Esophagus squamous epithelium (tissue), 5 donors: Measurements from ENCODE around the gene APOBEC3H. TPM values are rescaled to one million over a fixed set of nuclear protein-coding genes. Genes with fewer than 3 reads are reported as not detected.

ENCODE experiments used
- DNase-seq: peaks from one replicate; lab custom pipeline; 2025; lab: John Stamatoyannopoulos, UW
- H3K27ac ChIP-seq, 4 donors: fragments of 200-600 bp; sonication (generic); one replicate each; pipeline ENCODE4 v1.5.1; 2016 to 2019; ENCODE audit warnings: mild to moderate bottlenecking in 1 of 4
- H3K27me3 ChIP-seq, 4 donors: fragments of 200-600 bp; sonication (generic); 1 replicate in 3 of 4; 2 replicates in 1 of 4; pipeline versions ENCODE4 v1.5.1 to v1.6.0; 2017 to 2021; ENCODE audit warnings: antibody characterized with exemption in 1 of 4
- H3K36me3 ChIP-seq, 3 donors: fragments of 200-600 bp; sonication (generic); one replicate each; pipeline ENCODE4 v1.5.1; 2016 to 2019
- H3K4me1 ChIP-seq, 3 donors: fragments of 200-600 bp; sonication (generic); one replicate each; pipeline ENCODE4 v1.5.1; 2017 to 2019
- H3K4me3 ChIP-seq, 4 donors: fragments of 200-600 bp; sonication (generic); 1 replicate in 3 of 4; 2 replicates in 1 of 4; pipeline ENCODE4 v1.5.1; 2016 to 2019; ENCODE audit warnings: mild to moderate bottlenecking in 2 of 4, moderate library complexity in 1 of 4
- H3K9me3 ChIP-seq, 3 donors: fragments of 200-600 bp; sonication (generic); one replicate each; pipeline ENCODE4 v1.5.1; 2016 to 2019
- POLR2A ChIP-seq, 4 donors: fragments of 450-650 bp; IDR thresholded peaks; one replicate each; pipeline ENCODE4 v1.6.1; 2017; ENCODE audit warnings: antibody characterized with exemption in 4 of 4, mild to moderate bottlenecking in 4 of 4, moderate library complexity in 3 of 4
- WGBS, 2 donors: methylation state at CpG; one replicate each; pipeline ENCODE4 v1.1.5; 2018; 5-methylcytosine and 5-hydroxymethylcytosine counted together
- intact Hi-C: fragments of 100-400 bp; cut with DNase I; formaldehyde crosslinking; loops from one replicate; pipeline ENCODE4 v1.15.0; 2022
- total RNA-seq, 4 donors: library from RNA; depleted of rRNA; stranded (reverse); fragments of >200 nt; gene quantifications; one replicate each; pipeline ENCODE4 v1.1.0, GENCODE V29; 2016
- TF ChIP-seq, protein P1 (sequence below), 6 experiments: fragments of 450-650 bp in 4 of 6; fragments of 200-600 bp in 2 of 6; sonication (generic) in 2 of 6; IDR thresholded peaks; one replicate each; pipeline ENCODE4 v1.5.1; 2016 to 2019; ENCODE audit warnings: antibody characterized with exemption in 6 of 6, mild to moderate bottlenecking in 4 of 6, moderate library complexity in 4 of 6
- donor health status: DM: yes; HTN: yes; CAD: no.

APOBEC3H gene
- total RNA-seq, 4 donors from 2014 or later, result 0.92 to 0.95 TPM; not detected in 2

DNA sequence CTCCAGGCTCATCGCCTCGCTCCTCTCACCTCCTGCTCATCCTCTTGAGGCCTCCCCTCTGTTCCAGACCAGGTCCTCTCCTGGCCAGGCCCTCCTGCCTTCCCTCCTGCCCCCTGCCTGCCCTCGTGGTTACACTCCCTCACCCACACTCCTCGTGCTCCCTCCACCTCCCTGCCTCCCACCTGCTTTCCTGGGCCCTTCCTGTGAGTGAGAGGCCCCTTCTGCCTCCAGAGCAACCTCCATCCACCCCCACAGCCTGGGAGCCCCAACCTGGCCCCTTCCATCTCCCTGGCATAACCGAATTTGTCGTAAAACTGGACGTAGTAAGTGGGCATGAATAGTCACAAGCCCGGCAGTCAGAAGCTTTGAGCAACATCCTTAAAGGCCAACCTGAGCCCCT is 15.4 kb upstream of the APOBEC3H start:
- no peak for DNase-seq
- peaks cover 0 to 23% (median 0%) of the 10 kb centered on the region in 3 donors for H3K36me3 ChIP-seq
- intact Hi-C loops, result no loop called here
- no peaks in the 10 kb centered on the region for H3K27me3 ChIP-seq
- no peak for TF ChIP-seq POLR2A (IDR thresholded peaks at IDR 0.05)
- TF ChIP-seq, protein P1, sequence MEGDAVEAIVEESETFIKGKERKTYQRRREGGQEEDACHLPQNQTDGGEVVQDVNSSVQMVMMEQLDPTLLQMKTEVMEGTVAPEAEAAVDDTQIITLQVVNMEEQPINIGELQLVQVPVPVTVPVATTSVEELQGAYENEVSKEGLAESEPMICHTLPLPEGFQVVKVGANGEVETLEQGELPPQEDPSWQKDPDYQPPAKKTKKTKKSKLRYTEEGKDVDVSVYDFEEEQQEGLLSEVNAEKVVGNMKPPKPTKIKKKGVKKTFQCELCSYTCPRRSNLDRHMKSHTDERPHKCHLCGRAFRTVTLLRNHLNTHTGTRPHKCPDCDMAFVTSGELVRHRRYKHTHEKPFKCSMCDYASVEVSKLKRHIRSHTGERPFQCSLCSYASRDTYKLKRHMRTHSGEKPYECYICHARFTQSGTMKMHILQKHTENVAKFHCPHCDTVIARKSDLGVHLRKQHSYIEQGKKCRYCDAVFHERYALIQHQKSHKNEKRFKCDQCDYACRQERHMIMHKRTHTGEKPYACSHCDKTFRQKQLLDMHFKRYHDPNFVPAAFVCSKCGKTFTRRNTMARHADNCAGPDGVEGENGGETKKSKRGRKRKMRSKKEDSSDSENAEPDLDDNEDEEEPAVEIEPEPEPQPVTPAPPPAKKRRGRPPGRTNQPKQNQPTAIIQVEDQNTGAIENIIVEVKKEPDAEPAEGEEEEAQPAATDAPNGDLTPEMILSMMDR (IDR thresholded peaks at IDR 0.05), result no peak
- H3K9me3 ChIP-seq, result no peaks in the 10 kb centered on the region
- no peak overlapping the region for H3K27ac ChIP-seq
- peaks cover 8 to 22% (median 10%) of the 10 kb centered on the region in 3 donors for H3K4me1 ChIP-seq
- no peak overlapping the region for H3K4me3 ChIP-seq
- 77 to 82% methylated on average over 5 to 6 of the region's 8 CpGs for WGBS, 2 donors

DNA sequence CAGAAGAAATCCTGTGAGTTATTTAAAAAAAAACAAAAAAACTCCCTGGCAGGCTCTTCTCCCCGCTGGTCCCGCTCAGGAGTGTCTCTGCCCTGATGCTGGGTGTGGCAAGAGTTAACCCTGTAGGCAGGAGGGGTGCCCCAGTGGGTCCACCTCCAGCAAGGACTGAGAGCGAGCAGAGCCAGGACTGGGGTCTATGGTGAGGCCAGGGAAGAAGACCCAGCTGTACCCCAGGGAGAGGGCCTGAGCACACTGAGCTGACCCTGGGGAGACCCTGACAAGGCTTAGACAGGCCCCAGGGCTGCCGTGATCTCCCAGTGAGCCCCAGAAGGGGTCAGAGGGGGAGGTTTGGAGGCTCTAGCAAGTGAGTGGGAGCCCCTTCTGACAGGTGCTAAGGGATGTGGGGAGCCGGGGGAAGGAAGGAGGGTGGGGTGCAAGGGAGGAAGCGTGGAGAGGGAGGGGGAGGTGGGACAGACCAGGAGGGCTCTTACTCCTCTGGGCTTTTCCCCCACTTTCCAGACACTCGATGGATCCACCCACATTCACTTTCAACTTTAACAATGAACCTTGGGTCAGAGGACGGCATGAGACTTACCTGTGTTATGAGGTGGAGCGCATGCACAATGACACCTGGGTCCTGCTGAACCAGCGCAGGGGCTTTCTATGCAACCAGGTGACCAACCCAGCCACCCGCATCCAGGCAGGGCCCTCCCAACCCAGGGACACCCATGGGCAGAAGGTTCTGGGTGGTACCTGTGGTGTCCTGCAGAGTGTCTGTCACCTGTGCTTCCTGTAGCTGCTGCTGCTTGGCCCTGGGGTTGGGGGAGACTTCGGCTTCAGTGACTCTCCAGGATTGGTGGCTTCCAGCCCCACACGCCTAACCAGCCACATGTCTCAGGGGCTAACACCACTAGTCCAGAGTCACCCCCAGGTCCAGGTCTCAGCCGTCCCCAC is 13.6 kb upstream of the APOBEC3H start:
- no peaks in the 10 kb centered on the region for H3K27me3 ChIP-seq
- no peak for DNase-seq
- H3K27ac ChIP-seq, result no peak overlapping the region
- no peak overlapping the region for H3K4me3 ChIP-seq
- no peaks in the 10 kb centered on the region for H3K9me3 ChIP-seq
- intact Hi-C loops, result no loop called here
- H3K36me3 ChIP-seq, result peaks cover 0 to 23% (median 0%) of the 10 kb centered on the region in 3 donors
- peaks cover 0 to 19% (median 0%) of the 10 kb centered on the region in 3 donors for H3K4me1 ChIP-seq
- WGBS, 2 donors, result 68 to 81% methylated on average over 8 to 11 of the region's 14 CpGs
- TF ChIP-seq, protein P1 (IDR thresholded peaks at IDR 0.05), result no peak
- TF ChIP-seq POLR2A (IDR thresholded peaks at IDR 0.05), result no peak

DNA sequence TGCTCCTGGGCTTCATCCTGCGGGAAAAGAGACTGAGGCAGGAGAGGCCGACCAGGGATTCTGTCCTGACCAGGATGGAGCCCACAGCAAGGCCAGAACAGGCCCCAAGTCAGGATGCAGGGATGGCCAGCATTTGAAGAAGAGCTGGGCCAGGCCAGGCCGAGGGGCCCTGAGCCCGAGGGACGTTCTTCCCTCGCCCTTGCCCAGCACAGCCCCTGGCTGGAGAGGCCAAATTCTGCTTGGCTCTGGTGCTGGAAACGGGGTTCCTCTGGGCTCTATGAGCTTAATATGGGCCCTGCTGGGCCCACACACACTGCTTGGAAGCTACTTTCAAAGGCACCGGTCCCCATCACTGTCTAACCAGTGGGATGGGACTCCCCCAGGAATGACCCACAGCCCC is 12.4 kb upstream of the APOBEC3H start:
- intact Hi-C loops, result no loop called here
- TF ChIP-seq, protein P1 (IDR thresholded peaks at IDR 0.05), result no peak
- TF ChIP-seq POLR2A (IDR thresholded peaks at IDR 0.05), result no peak

DNA sequence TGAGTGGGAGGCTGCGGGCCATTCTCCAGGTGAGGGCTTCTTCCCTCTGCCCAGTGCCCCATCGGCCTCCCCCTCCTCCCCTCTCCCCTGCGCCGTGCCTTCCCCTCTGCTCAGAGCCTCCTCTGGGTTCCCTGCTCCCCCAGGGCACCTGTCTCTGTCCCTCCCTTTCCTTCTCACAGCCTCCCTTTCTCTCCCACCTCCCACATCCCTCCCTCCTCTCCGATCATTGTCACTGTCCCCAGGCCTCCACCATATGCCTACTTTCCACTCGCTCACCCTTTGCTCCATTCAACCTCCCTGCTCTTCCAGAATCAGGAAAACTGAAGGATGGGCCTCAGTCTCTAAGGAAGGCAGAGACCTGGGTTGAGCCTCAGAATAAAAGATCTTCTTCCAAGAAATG is 9.9 kb upstream of the APOBEC3H start:
- WGBS, 2 donors, result 93 to 94% methylated on average over 5 to 6 of the region's 6 CpGs
- H3K36me3 ChIP-seq, result peaks cover 0 to 2% (median 0%) of the 10 kb centered on the region in 3 donors
- H3K9me3 ChIP-seq, result no peaks in the 10 kb centered on the region
- TF ChIP-seq, protein P1 (IDR thresholded peaks at IDR 0.05), result no peak
- TF ChIP-seq POLR2A (IDR thresholded peaks at IDR 0.05), result no peak
- intact Hi-C loops, result no loop called here
- DNase-seq, result no peak
- H3K4me1 ChIP-seq, result peaks cover 0 to 25% (median 0%) of the 10 kb centered on the region in 3 donors
- peaks cover 0 to 11% (median 0%) of the 10 kb centered on the region in 4 donors for H3K27me3 ChIP-seq
- H3K4me3 ChIP-seq, result no peak overlapping the region
- H3K27ac ChIP-seq, result no peak overlapping the region

More for the DNA sequence above, 12.4 kb upstream of the APOBEC3H start:
- Histone ChIP-seq H3K9me3 (no peaks in the 10 kb centered on the region), H3K27me3 (no peaks in the 10 kb centered on the region), H3K4me3 (no peak overlapping the region), H3K4me1 (peaks cover 0 to 22% (median 0%) of the 10 kb centered on the region in 3 donors), H3K36me3 (peaks cover 0 to 23% (median 0%) of the 10 kb centered on the region in 3 donors), H3K27ac (no peak overlapping the region)
- no peak for DNase-seq
- 77 to 100% methylated on average over 3 to 4 of the region's 8 CpGs for WGBS, 2 donors
